Stimulated activated CD4-positive, alpha-beta T cell treated with anti-CD3 and anti-CD28 coated beads, Interleukin-15, amount 100 ng/mL, for 48 hours (primary cell): ENCODE results near the gene MAN1C1.

Experiments used
- DNase-seq, 2 donors: peaks; one replicate each; pipeline ENCODE4 v3.0.0-alpha.2; 2020; ENCODE audit warnings: low read depth in 2 of 2

Gene MAN1C1

GRCh38 chr1:25782608-25783201, 166.1 kb downstream of the MAN1C1 start:
- DNase-seq, result no peak

- no peak for DNase-seq
These were observed 168.0 kb downstream of the MAN1C1 start for GRCh38 chr1:25784575-25785051.

GRCh38 chr1:25785333-25786067, 168.9 kb downstream of the MAN1C1 start:
- no peak for DNase-seq

GRCh38 chr1:25786887-25787759, 170.5 kb downstream of the MAN1C1 start:
- no peak for DNase-seq

- no peak for DNase-seq
These were observed 171.2 kb downstream of the MAN1C1 start for GRCh38 chr1:25787760-25788166.

- DNase-seq, result no peak
These were observed 173.9 kb downstream of the MAN1C1 start for GRCh38 chr1:25790472-25790871.

- DNase-seq, result no peak
These were observed 175.5 kb downstream of the MAN1C1 start for GRCh38 chr1:25792115-25792514.

- DNase-seq, result no peak
These were observed 177.1 kb downstream of the MAN1C1 start for GRCh38 chr1:25793585-25794170.

- DNase-seq, result no peak
These were observed 177.7 kb downstream of the MAN1C1 start for GRCh38 chr1:25794325-25794724.

- DNase-seq, result no peak
These were observed 178.6 kb downstream of the MAN1C1 start for GRCh38 chr1:25795211-25795610.

- peak; percentile 27 to 44 for DNase-seq
These were observed 179.6 kb downstream of the MAN1C1 start for GRCh38 chr1:25795946-25796810.

- DNase-seq, result peak; percentile 69 to 79
These were observed 180.3 kb downstream of the MAN1C1 start for GRCh38 chr1:25796811-25797458.

GRCh38 chr1:25797939-25798338, 181.3 kb downstream of the MAN1C1 start:
- peak in 1 of 2 donors; percentile 21 for DNase-seq

GRCh38 chr1:25798666-25799351, 182.2 kb downstream of the MAN1C1 start:
- DNase-seq, result no peak

- DNase-seq, result no peak
These were observed 182.9 kb downstream of the MAN1C1 start for GRCh38 chr1:25799352-25799934.

- no peak for DNase-seq
These were observed 183.5 kb downstream of the MAN1C1 start, which contains the start of gene SELENON for GRCh38 chr1:25799935-25800702. SELENON (plus strand) TSS chr1:25800193; CDS start chr1:25800231, 38 bp downstream.

GRCh38 chr1:25800703-25801377, 184.2 kb downstream of the MAN1C1 start:
- no peak for DNase-seq

GRCh38 chr1:25802915-25803314, 186.3 kb downstream of the MAN1C1 start:
- DNase-seq, result no peak
